K562 (cell line): Measurements from ENCODE around the gene PRKCE. TPM values are rescaled to one million over a fixed set of nuclear protein-coding genes. Genes with fewer than 3 reads are reported as not detected.

Experiments
- ATAC-seq: fragments of 200-7000 bp; cut with Tn5 transposase; 3 replicates; pipeline ENCODE4 v1.9.1; 2020; ENCODE audit warnings: moderate library complexity
- BruUV-seq: library from RNA; stranded (reverse); fragments of 400-500 nt; replicated peaks from 2 replicates; lab custom pipeline; 2021; lab: Mats Ljungman, UMichigan
- CTCF ChIA-PET: fragments of 300-600 bp; formaldehyde crosslinking; extraction: SDS; loops from one replicate; lab custom pipeline; 2021; ENCODE audit warnings: low intra/inter-chr PET ratio; lab: Yijun Ruan, JAX
- POLR2A ChIA-PET: fragments of 300-600, 350-650 bp; sonication (Branson Sonifier 250); formaldehyde crosslinking; extraction: SDS; loops from one replicate; lab custom pipeline; 2021; ENCODE audit warnings: antibody characterized with exemption, inconsistent platforms; lab: Yijun Ruan, JAX
- DNase-seq, 4 experiments: peaks; one replicate each; pipeline versions ENCODE4 v3.0.0 to v3.0.0-alpha.2; 2011 to 2018; ENCODE audit warnings: low spot score in 3 of 4, mixed read lengths in 3 of 4; ENCODE audit errors: extremely low read depth in 1 of 4
- FAIRE-seq: peaks from 2 replicates; lab custom pipeline; 2011; peaks lifted over from hg19 to GRCh38; lab: Jason Lieb, UNC
- H2AFZ ChIP-seq: 2 replicates; pipeline ENCODE4 v1.6.0; 2011; ENCODE audit warnings: low read depth, low read length, control low read depth, inconsistent platforms
- H3K27ac ChIP-seq: fragments of 200-600 bp; 3 replicates; pipeline ENCODE4 v1.8.0; 2011; ENCODE audit warnings: low read depth, mild to moderate bottlenecking, control low read depth, inconsistent platforms, low read length, moderate library complexity, mixed read lengths; ENCODE audit errors: extremely low read depth
- H3K27me3 ChIP-seq, 2 experiments: fragments of 300-600 bp in 1 of 2; 2 replicates in 1 of 2; 3 replicates in 1 of 2; pipeline versions ENCODE4 v1.6.0 to v1.8.0; 2011; ENCODE audit warnings: inconsistent platforms in 2 of 2, low read length in 2 of 2, mild to moderate bottlenecking in 1 of 2, mixed read lengths in 1 of 2, moderate library complexity in 1 of 2; ENCODE audit not compliant: control insufficient read depth in 2 of 2, insufficient read depth in 2 of 2
- H3K36me3 ChIP-seq: fragments of 300-600 bp; 3 replicates; pipeline ENCODE4 v1.8.0; 2011; ENCODE audit warnings: mild to moderate bottlenecking, low read length, inconsistent platforms; ENCODE audit not compliant: control insufficient read depth, insufficient read depth
- H3K4me1 ChIP-seq, 2 experiments: fragments of 200-600 bp in 1 of 2; replicated peaks in 1 of 2; 2 replicates in 1 of 2; 3 replicates in 1 of 2; pipeline versions ENCODE4 v1.5.1 to v1.8.0; 2011; ENCODE audit warnings: inconsistent platforms in 2 of 2, low read length in 2 of 2, mild to moderate bottlenecking in 1 of 2, mixed read lengths in 1 of 2, moderate library complexity in 1 of 2; ENCODE audit not compliant: control insufficient read depth in 2 of 2, insufficient read depth in 2 of 2
- H3K4me2 ChIP-seq: 2 replicates; pipeline ENCODE4 v1.6.1; 2011; ENCODE audit warnings: low read length, control low read depth, inconsistent platforms, mixed read lengths; ENCODE audit not compliant: insufficient read depth
- H3K4me3 ChIP-seq: fragments of 200-600 bp; sonication (generic), shearing (Covaris generic); 2 replicates; pipeline ENCODE4 v1.5.1; 2016; ENCODE audit warnings: control low read depth, inconsistent platforms
- H3K79me2 ChIP-seq: fragments of 200-600 bp; 3 replicates; pipeline ENCODE4 v1.8.0; 2011; ENCODE audit warnings: low read length, inconsistent platforms; ENCODE audit not compliant: control insufficient read depth, insufficient read depth
- H3K9ac ChIP-seq, 2 experiments: 2 replicates each; pipeline versions ENCODE4 v1.6.0 to v1.6.1; 2011; ENCODE audit warnings: low read depth in 2 of 2, low read length in 2 of 2, control low read depth in 1 of 2, inconsistent platforms in 1 of 2, mild to moderate bottlenecking in 1 of 2, mixed read lengths in 1 of 2; ENCODE audit not compliant: insufficient read depth in 1 of 2
- H3K9me1 ChIP-seq: one replicate; pipeline ENCODE4 v1.6.0; 2011; ENCODE audit warnings: inconsistent platforms, mild to moderate bottlenecking, low read length, moderate library complexity; ENCODE audit not compliant: control insufficient read depth, insufficient read depth
- H3K9me3 ChIP-seq: replicated peaks from 2 replicates; pipeline ENCODE4 v1.5.1; 2011; ENCODE audit warnings: low read depth, low read length, inconsistent platforms; ENCODE audit not compliant: control insufficient read depth, insufficient read depth
- H4K20me1 ChIP-seq: replicated peaks from 2 replicates; pipeline ENCODE4 v1.6.1; 2011; ENCODE audit warnings: low read length, inconsistent platforms, mixed read lengths; ENCODE audit not compliant: control insufficient read depth, insufficient read depth
- CHD4 ChIP-seq: fragments of 200-600 bp; sonication (generic); IDR thresholded peaks from 3 replicates; pipeline ENCODE4 v1.6.1; 2012; ENCODE audit warnings: low read depth, mild to moderate bottlenecking, mixed read lengths, low read length, inconsistent platforms; ENCODE audit not compliant: insufficient read depth, insufficient replicate concordance, poor library complexity, severe bottlenecking
- E2F6 ChIP-seq, 2 experiments: IDR thresholded peaks; 2 replicates each; pipeline ENCODE4 v1.6.1; 2011; ENCODE audit warnings: borderline replicate concordance in 1 of 2, control low read depth in 1 of 2, low read depth in 1 of 2, low read length in 1 of 2, mild to moderate bottlenecking in 1 of 2, mixed read lengths in 1 of 2, moderate library complexity in 1 of 2; ENCODE audit not compliant: insufficient read depth in 1 of 2, insufficient read length in 1 of 2, poor library complexity in 1 of 2, severe bottlenecking in 1 of 2; ENCODE audit errors: extremely low read depth in 1 of 2
- GTF2A2 ChIP-seq: IDR thresholded peaks from 2 replicates; pipeline ENCODE4 v1.6.1; 2016; ENCODE audit warnings: mild to moderate bottlenecking, missing genetic modification characterization, missing compliant biosample characterization
- HMGN3 ChIP-seq: IDR thresholded peaks from 2 replicates; pipeline ENCODE4 v1.6.1; 2011; ENCODE audit warnings: borderline replicate concordance, low read depth, mild to moderate bottlenecking, mixed read lengths, low read length; ENCODE audit not compliant: insufficient read length; ENCODE audit errors: extremely low read depth
- MBD2 ChIP-seq: sonication (generic); IDR thresholded peaks from 2 replicates; pipeline ENCODE4 v1.6.1; 2016; ENCODE audit warnings: low read depth, borderline replicate concordance
- MIER1 ChIP-seq: fragments of 450-650 bp; IDR thresholded peaks from 2 replicates; pipeline ENCODE4 v1.6.1; 2016; ENCODE audit warnings: antibody characterized with exemption, mild to moderate bottlenecking, low read depth
- POLR3G ChIP-seq: IDR thresholded peaks from 2 replicates; pipeline ENCODE4 v1.6.1; 2011; ENCODE audit not compliant: insufficient read length, insufficient replicate concordance; ENCODE audit errors: extremely low read depth
- POU5F1 ChIP-seq: fragments of 150-350 bp; IDR thresholded peaks from 2 replicates; pipeline ENCODE4 v1.6.1; 2014; ENCODE audit warnings: borderline replicate concordance, low read length, low read depth, mild to moderate bottlenecking; ENCODE audit not compliant: partially characterized antibody
- RBM17 ChIP-seq: fragments of 200-400 bp; formaldehyde crosslinking; IDR thresholded peaks from 2 replicates; pipeline ENCODE4 v1.6.1; 2017; ENCODE audit warnings: low read depth, mild to moderate bottlenecking, low read length, borderline replicate concordance
- TBP ChIP-seq: optimal IDR thresholded peaks from 2 replicates; pipeline ENCODE3; 2011; ENCODE audit warnings: low read depth, low read length, improper control_type of control experiment
- TFAP4 ChIP-seq: sonication (generic); formaldehyde crosslinking; IDR thresholded peaks from 2 replicates; pipeline ENCODE4 v1.8.0; 2022; ENCODE audit warnings: missing genetic modification reagents, mild to moderate bottlenecking, moderate library complexity, borderline replicate concordance
- ZNF146 ChIP-seq: IDR thresholded peaks from one replicate; pipeline ENCODE4 v1.6.1; 2018; ENCODE audit warnings: missing compliant biosample characterization; ENCODE audit not compliant: unreplicated experiment
- ZNF197 ChIP-seq: fragments of 200-800 bp; sonication (Bioruptor generic); IDR thresholded peaks from 2 replicates; pipeline ENCODE4 v1.6.1; 2016; ENCODE audit warnings: low read depth, missing genetic modification characterization, missing compliant biosample characterization
- WGBS: fragments of 100-300 bp; shearing (Covaris generic); methylation state at CpG from one replicate; pipeline ENCODE4 v1.1.6; 2016; ENCODE audit warnings: low coverage, mixed read lengths; ENCODE audit not compliant: insufficient coverage; ENCODE audit errors: missing lambda C conversion rate; 5-methylcytosine and 5-hydroxymethylcytosine counted together
- in situ Hi-C: fragments of 300-500 bp; cut with MboI; formaldehyde crosslinking; loops from 4 replicates; pipeline ENCODE4 v1.15.0; 2018; ENCODE audit warnings: inconsistent platforms, mixed read lengths
- intact Hi-C: fragments of 100-400 bp; cut with micrococcal nuclease; formaldehyde crosslinking; loops from 2 replicates; pipeline ENCODE4 v1.14.2; 2022
- polyA plus RNA-seq, 8 experiments: library from polyadenylated mRNA; depleted of rRNA in 4 of 8; stranded (reverse) in 5 of 8; unstranded in 3 of 8; fragments of >200 nt; fragmentation: Nextera tagmentation in 2 of 8; fragmentation: Illumina TruSeq in 1 of 8; extraction: Ambion mirVana in 2 of 8; extraction: Trizol in 1 of 8; gene quantifications; 2 replicates each; pipeline versions ENCODE4 v1.2.1 to v1.2.3, GENCODE V29; 2011 to 2014; ENCODE audit warnings: inconsistent platforms in 1 of 8, missing spikeins in 1 of 8
- total RNA-seq, 7 experiments: library from RNA; depleted of rRNA in 6 of 7; stranded (reverse); fragments of >200 nt in 6 of 7; fragmentation: Illumina TruSeq in 2 of 7; extraction: Trizol in 2 of 7; gene quantifications; 2 replicates each; pipeline versions ENCODE4 v1.2.1 to v1.2.3, GENCODE V29; 2011 to 2021; ENCODE audit warnings: low replicate concordance in 1 of 7
- TF ChIP-seq, protein P1 (sequence below): sonication (generic); formaldehyde crosslinking; IDR thresholded peaks from 2 replicates; pipeline ENCODE4 v1.9.0; 2022; ENCODE audit warnings: mild to moderate bottlenecking, missing genetic modification reagents
- TF ChIP-seq, protein P2 (sequence below): sonication (generic); formaldehyde crosslinking; IDR thresholded peaks from 2 replicates; pipeline ENCODE4 v1.8.0; 2022; ENCODE audit warnings: mild to moderate bottlenecking, missing genetic modification reagents

The PRKCE gene
- total and polyA plus RNA-seq, 9 of the 15 experiments (the other 6 are each of a cell fraction or from before 2014, with no cell fraction given) = 0.06 to 1.0 (median 0.22) TPM; not detected in 1

DNA sequence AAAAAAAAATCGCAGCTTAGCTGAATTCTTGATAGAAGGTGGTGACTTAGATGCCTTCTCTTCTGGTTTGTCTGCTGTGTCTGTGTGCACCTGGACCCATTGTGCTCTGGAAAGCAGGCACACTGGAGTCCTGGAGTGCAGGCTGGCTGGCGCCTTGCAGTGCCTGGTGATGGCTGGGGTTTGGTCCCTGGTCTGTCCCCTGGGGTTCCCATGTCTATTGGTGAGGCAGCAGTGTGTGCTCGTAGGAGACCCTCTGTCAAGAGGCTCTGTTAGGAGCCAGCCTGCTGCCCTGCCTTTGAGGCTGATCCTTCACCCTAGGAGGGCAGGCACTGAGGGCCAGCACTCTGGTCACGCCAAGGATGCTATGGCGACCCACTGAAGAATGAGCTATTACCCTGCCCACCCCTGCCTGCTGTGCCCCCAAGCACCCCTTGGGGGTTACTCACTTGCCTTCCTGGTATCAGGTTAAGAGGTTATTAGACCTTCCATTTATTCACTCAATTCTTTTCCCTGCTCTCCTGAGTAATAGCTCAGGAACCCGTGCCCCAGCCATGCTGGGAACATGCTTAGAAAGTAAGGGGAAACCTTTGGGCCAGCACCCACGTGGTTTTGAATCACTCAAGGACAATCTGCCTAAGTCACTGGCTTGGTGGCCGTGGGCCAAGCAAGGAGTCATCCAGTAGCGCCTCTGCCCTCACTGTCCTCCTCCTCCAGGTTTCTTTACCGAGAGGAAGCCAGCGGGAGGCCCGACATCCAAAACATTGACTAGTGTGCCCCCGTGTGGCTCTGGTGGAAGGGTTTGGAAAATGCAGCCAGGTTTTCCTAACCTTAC is 284.5 kb downstream of the PRKCE start:
- intact Hi-C loops = loop anchor here (1.0 to 5.0 kb wide), 3 partner anchors 157 to 954 kb away; no protein-coding TSS in a partner anchor
- Histone ChIP-seq H3K9me3 (no peaks in the 10 kb centered on the region), H3K79me2 (no peaks in the 10 kb centered on the region), H2AFZ (peak overlapping the region; percentile 57), H3K9me1 (no peaks in the 10 kb centered on the region), H3K4me3 (no peak overlapping the region), H4K20me1 (no peaks in the 10 kb centered on the region), H3K4me1 (0 out of 5 replicates have a peak, but pooled peaks cover 4% of the 10 kb centered on the region in 2 experiments), H3K9ac (peak overlapping the region in 1 of 2 experiments; percentile 3; a peak in 1 of 4 replicates), H3K36me3 (no peaks in the 10 kb centered on the region), H3K4me2 (no peak overlapping the region; the same call in 1 of the 2 replicates), H3K27me3 (peaks cover 2 to 33% of the 10 kb centered on the region in 2 experiments; a peak in 4 of 5 replicates), H3K27ac (no peak overlapping the region)
- no TSS peak for BruUV-seq
- WGBS = 18% methylated on average over 11 of the region's 13 CpGs
- ChIA-PET CTCF (interaction anchor here (0.6 to 2.6 kb wide), 5 partner anchors 23 to 955 kb away, joined by 3 to 17 read pairs (median 3); no protein-coding TSS in a partner anchor), POLR2A (interaction anchor here (0.7 to 1.0 kb wide), 3 partner anchors 119 to 1697 kb away, joined by 3 to 5 read pairs (median 3); no protein-coding TSS in a partner anchor)
- ATAC-seq (peak; percentile 98), DNase-seq (peak; percentile 77 to 88 (median 80)), FAIRE-seq (peak; percentile 98)
- in situ Hi-C loops = loop anchor here (5.0 kb wide), 1 partner anchor 289 kb away; no protein-coding TSS in a partner anchor
- TF ChIP-seq TFAP4 (peak; percentile 55; the same call in 1 of the 2 replicates), POLR3G (no peak), POU5F1 (no peak), CHD4 (no peak), MBD2 (no peak), RBM17 (no peak), HMGN3 (no peak), GTF2A2 (tag) (no peak), TBP (no peak), MIER1 (no peak), ZNF197 (CRISPR knock-in tag) (no peak), E2F6 (IDR thresholded peaks at IDR 0.05; ENCODE audit: borderline replicate concordance in 1 of 2, extremely low read depth in 1 of 2, insufficient read depth in 1 of 2, insufficient read length in 1 of 2, low read depth in 1 of 2, low read length in 1 of 2, poor library complexity in 1 of 2, severe bottlenecking in 1 of 2) (no peak), ZNF146 (CRISPR knock-in tag) (no peak)
- TF ChIP-seq, protein P1, sequence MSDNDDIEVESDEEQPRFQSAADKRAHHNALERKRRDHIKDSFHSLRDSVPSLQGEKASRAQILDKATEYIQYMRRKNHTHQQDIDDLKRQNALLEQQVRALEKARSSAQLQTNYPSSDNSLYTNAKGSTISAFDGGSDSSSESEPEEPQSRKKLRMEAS = peak; percentile 73
- TF ChIP-seq, protein P2, sequence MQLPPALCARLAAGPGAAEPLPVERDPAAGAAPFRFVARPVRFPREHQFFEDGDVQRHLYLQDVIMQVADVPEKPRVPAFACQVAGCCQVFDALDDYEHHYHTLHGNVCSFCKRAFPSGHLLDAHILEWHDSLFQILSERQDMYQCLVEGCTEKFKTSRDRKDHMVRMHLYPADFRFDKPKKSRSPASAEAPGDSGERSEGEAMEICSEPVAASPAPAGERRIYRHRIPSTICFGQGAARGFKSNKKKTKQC (CRISPR knock-in tag) = no peak
